GM03348 (cell line): ENCODE measurements around the gene CCDC182.
A peak's percentile ranks its signal among the peaks of the same experiment; 100 is the strongest.

ENCODE experiments used
- DNase-seq: peaks from one replicate; pipeline ENCODE4 v3.0.0; 2012; ENCODE audit warnings: low spot score

Gene CCDC182

DNA sequence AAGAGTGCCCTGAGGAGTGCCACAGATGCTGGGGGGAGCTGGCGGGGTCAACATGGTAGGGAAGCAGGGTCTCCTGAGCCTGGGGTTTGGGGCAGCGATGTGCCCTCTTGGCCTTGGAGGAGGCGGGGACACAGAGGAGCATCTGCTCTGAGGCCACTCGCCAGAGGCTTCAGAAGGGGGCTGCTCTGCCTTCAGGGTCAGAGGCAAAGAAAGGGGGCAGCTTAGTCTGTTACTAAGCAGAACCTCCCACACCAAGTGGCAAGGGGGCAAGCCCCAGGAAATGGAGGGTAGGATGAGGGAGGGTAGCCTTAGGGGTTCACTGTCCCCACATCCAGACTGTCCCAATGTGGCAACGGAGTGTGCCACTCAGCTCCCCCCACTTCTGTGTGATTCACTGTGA is 18.3 kb downstream of the CCDC182 start:
- DNase-seq: no peak

DNA sequence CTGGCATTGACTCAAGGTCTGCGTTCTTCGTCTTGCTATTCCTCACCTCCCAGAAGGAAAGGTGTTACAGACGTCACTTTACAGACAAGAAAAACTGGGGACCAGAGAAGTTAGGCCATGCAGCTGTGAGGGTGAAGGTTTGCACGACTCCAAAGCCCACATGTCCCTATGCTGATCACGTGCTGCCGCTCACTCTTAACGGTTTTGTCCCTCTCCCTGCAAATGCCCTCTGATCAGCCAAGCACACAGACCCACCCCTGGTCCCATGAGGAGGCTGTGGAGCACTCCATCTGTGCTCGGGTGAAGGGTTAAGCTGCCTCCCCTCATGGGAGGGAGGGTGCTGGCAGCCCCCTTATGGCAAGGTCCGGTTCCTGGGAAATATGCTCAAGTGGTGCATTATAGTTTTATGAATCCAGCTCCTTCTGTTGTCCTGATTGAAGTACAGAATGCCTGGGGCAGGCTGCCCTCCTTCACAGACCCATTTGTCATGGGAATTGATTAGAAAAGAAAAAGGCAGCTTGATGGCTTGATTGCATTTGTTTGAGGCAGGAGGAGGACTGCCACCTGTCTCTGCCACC is 18.8 kb downstream of the CCDC182 start:
- no peak for DNase-seq

DNA sequence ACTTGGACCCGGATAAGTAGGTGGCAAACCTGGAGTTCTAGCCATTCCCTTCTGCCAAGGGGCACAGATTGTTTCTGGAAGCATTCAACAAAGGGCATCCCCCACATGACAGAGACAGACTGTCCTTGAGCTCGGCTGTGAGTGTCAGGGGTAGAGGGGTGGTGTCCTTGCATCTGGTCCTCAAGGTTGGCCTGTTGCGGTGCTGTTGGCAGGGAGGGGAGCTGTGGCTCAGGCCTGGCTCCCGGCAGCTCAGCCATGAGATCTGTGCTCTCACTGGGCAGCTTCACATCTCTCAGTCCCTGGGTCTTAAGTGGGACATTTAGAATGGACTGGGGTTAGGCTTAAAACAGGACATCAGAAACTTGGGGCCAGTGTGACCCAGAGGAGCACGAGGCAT is 20.4 kb downstream of the CCDC182 start:
- DNase-seq: no peak

DNA sequence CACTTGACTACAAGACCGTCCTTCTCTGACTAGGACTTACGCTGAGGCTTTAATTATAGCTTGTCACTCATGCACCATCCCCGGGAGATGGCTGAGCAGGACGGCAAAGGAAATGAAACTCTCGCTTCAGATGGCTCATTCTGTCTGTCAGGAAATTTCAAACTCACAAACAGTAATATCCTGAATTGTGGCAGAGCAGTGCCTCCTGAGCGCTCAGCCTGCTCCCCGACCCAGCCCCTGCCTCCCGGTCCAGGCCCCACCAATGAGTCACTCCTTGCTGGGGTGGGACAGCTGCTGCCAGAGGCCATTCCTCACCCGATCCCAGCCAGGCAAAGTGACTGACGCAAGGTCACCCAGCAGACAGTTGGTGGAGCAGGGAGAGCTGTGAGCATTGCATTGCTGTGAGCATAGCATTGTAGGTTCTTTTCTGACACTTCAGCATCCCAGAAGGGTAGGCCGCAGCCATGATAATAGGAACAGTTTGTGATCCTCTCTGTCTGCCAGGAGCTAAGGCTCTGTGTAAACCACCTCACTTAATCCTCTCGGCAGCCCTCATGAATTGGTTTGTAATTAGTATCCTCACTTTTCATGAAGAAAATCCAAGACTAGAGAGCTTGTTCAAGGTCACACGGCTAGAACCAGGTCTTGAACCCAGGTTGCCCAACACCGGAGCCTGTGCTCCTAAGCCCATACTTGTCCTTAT is 20.9 kb downstream of the CCDC182 start:
- DNase-seq: no peak

DNA sequence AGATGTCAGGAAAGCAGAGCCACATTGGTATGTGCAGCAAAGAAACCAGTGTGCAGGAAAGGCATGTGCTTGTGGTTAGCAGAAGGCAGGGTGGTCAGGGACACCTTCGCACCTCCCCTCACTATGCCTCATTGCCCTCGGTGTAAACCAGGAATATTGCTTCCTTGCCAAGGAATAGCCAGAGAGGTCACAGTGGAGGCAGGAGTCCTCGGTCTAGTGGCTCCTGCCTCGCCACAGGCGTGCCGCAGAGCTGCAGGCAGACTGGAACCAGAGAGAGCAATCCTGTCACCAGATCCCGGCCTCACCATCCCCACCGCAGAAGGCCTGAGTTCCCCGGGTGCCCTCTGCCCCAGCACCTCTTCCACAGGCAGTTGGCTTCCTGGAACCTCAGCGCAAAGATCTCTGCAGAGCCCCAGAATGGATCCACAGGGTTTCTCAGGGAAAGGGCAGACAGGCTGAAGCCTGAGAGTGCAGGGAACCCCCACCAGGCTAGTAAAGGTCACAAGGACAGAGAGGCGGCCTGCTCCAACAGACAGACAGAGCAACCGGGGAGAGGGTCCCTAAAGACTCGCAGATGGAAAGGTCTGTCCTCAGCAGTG is 21.6 kb downstream of the CCDC182 start:
- DNase-seq: no peak

DNA sequence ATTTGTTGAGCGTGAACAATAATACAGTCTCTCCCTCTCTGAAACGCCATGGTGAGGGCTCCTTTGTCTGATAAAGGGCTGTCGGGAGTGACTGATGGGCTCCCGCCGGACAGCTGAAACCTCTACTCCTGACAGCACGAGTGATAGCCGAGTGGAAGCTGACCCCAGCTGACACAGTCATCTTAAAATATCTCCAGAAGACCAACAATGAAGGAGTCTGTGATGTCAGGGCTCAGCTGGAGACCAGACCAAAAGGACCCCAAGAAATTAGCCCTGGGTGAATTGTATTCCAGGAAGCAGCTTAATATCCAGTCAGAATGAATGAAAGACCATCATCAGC is 22.4 kb downstream of the CCDC182 start:
- no peak for DNase-seq

DNA sequence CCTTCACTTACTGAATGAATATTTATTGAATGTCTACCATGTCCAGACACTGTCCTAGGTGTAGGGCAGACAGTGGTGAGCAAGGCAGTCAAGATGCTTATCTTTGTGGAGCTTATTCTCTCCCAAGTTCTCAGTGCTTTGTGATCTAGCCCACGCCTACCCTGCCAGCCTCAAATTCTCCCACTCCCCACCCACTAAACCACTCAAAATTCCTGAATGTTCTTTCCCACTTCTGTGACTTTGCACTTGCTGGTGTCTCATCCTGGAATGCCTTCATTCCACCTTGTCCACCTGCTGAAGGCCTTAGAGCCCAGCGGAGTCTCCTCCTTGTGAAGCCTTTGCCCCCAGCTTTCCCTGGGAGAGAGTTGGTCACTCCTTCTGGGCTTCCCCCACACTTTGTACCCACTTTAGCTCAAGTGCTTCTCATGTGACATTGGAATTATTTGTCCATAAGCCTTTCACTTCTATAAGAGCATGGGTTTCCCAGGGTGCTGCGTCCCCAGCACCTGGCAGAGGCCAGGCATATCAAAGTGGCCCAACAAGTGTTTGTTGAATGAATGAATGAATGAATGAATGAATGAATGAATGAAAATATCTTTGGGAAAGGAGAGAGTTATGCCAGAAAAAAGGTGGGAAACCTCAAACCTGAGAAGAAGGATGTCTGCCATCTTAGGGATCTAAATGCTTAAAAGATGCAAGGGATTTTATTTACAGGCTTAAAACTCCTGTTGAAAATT is 23.0 kb downstream of the CCDC182 start:
- DNase-seq: no peak

DNA sequence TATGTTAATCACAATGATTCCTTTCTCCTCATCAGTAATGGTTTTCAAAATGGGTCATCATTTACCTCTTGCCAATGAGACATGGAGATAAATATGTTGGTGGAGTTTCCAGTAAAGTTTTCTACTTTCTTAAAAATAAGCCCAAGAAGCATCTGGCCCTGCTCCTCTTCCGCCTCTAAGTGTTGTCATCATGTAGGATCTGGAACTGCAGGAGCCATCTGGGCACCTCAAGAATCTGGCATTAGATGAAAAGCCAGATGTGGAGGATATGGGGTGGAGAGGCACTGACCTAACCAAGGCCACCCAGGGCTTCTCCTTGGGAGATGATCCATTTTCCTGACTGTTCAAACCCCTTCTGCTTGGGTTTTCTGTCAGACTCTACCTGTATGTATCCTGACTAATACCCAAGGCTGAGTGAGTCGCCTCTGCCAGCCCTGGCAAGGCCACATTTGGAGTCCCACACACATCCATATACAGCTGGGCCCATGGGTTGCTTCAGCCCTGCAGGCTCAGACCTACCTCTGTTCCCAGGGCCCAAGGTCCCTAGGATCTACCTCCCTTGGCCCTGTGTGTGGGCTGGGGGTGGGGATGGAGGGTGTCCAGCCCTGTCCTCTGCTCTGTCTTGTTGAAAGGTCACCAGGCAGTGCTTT is 24.6 kb downstream of the CCDC182 start:
- DNase-seq: no peak

DNA sequence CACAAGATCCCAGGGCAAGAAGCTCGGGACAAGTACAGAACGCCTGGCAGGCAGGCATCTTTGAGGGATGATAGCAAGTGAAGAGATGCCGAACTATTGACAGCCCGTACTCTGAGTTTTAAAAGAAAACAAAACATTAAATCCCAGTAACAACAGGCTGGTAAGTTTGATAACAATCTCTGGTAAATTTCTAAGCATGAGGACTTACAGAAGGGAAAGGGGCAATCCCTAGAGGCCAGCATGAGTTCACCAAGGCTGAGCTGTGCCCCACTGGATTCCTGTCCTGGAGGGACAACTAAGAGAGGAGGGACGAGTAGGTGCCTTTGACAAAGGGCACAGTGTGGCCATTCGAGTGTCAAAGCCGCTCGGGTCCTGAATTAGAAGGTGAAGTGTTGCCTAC is 26.2 kb downstream of the CCDC182 start:
- no peak for DNase-seq

DNA sequence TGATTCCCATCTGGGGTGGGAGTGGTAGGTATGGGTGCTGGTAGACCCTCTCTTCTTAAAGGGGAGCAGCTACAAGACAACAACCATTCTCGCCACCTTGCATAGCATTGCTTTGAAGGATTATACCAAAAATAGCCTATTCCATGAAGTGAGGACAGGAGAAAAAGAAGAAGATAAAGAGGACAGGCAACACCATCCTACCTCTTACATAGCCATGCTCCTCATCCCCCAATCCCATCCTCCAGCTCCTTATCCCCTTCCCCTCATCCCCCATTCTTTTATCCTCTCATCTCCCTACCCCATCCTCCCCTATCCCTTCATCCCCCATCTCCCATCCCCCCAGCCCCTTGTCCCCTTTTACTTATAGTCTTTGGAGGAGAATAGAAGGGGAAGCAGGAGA is 29.1 kb downstream of the CCDC182 start:
- DNase-seq: no peak

DNA sequence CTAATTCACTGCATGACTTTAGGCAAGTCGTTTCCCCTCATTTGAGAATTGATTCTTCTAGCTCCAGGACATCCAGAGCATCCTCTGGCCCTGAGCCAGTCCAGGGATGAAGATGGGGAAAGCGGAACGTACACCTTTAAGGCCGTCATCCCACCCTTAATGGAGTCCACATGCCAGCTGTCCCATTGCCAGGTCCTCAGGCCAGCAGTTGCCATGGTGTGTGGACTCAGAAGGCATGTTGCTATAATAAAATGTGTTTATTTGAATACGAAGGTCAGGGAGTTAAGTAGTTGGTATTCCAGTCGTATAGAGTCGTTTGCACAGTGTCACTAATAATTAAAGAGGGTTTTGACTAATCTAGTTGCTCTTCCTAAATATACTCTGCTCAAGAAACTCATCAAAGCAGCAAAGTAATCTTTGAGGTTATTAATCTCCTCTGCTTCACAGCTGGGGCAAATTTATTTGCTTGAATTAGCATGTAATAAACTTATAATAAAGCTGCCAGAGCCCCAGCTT is 30.4 kb downstream of the CCDC182 start:
- no peak for DNase-seq

DNA sequence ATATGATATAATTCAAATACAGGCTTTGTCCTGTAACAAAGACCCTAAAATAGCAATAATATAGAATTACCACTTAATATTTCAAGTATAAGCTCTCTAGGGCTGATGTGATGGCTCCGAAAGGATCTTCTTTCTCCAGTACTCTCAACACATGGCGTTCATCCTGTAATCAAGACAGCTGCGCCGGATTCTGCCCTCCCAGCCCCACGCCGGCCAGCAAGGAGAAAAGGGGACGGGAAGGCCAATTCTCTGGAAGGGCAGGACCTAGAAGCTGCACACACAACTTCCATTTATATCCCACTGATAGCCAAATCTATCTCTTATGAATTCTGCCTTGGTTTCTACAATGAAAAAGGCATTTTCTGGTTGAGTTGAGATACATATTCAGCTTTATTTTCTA is 32.0 kb downstream of the CCDC182 start:
- no peak for DNase-seq

DNA sequence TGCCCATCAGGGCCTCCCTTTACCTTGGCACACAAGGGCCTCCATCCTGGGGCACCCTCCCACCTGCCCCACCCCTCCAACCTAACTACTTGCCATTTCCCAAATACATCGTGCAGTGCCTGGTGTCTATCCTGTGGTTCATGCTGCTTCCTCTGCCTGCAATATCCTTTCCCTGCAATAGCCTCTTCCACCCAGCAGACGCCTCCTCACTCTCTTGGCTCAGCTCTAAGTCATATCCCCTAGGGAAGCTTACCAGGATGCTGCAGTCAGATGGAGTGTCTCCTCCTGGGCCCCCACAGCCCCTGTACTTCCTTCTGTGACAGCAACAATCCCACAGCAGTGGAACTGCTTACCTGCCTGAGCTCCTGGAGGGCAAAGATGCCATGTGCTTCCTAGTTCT is 36.7 kb downstream of the CCDC182 start:
- DNase-seq: no peak

DNA sequence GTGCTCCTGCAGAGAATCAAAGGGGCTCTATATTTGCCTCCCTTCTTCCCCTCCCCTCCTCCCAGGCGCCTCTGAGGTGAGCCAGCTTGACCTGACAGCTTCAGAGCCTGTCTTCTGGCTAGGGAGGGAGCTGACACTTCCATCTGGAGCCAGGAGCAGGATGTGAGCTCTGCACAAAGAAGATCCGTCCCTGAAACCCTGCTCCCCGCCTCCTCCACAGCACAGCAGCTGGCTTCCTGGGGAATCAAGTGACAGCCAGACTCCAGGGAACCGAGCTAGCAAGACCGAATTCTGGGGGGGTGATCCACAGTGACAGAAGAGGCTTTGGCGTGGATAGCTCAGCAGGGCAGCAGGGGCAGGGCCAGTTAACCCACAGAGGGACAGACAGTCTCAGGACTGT is 37.2 kb downstream of the CCDC182 start:
- peak; percentile 27 for DNase-seq

DNA sequence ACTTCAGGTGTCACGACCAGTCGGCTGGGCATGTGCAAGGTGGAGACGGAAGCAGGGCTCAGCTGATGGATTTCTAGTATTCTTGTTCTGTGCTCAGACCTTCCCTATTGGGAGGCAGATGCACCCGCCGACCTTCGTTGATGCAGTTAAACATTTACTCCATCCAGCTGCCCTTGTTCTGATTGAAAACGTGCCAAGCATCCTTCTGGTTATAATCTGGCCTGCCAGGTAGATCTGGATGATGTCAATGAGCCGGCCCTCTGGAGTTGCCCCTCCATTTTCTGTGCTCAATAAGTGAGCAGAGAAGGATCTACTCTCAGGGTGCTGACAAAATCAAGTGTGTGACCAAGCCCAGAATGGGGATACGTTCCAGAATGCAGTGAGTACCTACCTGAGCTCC is 38.3 kb downstream of the CCDC182 start:
- no peak for DNase-seq

DNA sequence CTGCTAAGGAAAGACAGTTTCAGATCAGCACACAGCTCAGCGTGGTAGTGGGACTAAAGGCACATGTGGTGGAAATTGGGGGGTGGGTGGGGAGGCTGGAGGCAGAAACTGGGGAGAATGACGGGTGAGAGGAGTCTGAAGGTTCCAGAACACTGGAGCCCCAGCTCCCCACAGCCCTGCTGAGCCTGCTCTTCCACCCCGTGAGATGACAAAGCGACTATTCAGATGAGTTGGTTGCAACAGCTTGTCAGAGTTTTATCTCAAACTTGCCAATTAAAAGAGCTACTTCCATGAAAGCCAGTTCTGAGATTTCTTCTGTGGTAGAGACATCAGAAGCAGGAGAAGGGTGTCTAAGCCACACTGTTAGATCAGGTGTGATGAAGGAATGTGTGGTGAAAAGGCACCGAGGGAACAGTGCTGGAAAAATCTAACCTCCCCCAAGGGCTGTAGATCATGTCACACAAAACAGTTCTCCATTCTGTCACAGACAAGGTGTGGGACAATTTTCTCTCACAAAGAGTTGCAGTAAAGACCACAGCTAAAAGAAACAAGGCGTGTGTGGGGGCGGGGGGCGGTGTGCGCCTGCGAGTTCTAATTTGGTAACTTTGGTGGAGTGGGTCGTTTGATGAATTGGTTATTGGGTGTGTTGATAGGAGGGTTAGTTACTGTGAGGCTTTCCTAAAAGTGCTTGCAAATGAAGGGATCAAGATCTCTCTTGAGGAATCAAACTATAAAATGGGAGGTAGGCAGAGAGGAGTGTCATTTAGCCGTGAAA is 39.0 kb downstream of the CCDC182 start:
- no peak for DNase-seq

DNA sequence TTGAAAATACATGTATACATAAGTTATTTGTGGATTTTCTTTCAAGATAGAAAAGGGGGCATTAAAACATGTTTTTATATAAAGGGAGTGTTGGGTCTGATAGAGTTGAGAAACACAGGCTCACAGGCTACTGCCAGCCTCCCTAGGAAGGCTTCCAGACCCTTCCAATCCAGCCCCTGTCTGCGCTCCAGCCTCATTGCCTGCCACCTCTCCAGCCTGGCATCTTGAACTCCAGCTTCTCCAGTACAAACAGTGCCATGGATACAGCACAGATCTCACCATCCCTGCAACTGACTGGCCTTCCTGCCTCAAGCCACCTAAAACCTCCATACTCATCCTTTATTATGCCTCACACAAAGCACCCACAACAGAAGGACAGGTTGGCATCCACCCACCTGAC is 40.7 kb downstream of the CCDC182 start:
- no peak for DNase-seq

DNA sequence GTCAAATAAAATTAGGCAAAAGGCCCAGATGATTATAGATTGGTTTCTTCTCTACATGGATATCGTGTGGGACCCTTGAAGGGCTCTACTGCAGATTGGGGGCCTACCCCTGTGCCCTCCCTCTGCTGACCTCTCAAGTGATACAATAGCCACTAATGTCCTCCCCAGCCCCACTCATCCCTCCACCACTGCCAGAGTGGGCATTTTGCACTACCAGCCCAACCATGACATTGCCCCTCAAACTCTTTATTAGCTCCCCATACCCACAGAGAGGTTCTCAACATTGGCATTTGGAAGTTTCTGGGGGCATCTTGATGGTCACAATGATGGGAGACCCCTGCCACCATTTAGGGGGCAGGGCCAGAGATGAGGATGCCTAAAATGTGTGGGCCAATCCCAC is 41.8 kb downstream of the CCDC182 start:
- DNase-seq: no peak

DNA sequence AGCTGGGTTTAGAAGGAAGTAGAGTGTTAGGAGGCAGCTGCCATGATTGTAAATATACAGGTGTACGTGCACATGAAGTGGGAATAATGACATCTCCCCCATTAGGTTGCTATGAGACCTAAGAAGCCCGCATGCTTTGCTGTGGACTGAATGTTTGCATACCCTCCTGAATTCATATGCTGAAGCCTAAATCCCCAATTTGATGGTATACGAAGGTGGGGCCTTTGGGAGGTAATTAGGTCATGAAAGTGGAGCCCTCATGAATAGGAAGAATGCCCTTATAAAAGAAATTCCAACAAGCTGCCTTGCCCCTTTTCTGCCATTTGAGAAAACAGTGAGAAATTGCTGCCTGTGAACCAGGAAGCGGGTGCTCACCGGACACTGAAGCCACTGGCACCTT is 44.0 kb downstream of the CCDC182 start:
- no peak for DNase-seq

DNA sequence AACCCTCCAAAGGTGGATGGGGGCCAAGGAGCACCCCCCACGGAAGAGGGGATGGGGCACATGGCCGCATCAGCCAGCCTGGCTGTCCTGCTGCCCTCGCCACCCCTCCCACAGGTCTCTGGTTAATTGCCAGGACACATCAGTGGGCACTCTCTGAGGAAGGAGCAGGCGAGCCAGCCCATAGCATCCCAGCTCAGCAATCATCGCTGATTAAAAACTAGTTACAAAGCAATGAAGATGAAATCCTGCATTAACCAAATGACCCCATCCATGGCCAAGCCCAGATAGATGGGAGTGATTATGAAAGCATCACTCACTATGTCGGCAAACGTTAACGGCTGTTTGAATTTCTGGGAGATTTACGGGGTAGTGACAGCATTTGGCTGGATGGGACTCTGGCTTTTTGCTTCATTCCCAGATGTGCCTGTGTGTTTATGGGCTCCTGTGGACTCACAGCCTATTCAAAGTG is 45.3 kb downstream of the CCDC182 start:
- no peak for DNase-seq

DNA sequence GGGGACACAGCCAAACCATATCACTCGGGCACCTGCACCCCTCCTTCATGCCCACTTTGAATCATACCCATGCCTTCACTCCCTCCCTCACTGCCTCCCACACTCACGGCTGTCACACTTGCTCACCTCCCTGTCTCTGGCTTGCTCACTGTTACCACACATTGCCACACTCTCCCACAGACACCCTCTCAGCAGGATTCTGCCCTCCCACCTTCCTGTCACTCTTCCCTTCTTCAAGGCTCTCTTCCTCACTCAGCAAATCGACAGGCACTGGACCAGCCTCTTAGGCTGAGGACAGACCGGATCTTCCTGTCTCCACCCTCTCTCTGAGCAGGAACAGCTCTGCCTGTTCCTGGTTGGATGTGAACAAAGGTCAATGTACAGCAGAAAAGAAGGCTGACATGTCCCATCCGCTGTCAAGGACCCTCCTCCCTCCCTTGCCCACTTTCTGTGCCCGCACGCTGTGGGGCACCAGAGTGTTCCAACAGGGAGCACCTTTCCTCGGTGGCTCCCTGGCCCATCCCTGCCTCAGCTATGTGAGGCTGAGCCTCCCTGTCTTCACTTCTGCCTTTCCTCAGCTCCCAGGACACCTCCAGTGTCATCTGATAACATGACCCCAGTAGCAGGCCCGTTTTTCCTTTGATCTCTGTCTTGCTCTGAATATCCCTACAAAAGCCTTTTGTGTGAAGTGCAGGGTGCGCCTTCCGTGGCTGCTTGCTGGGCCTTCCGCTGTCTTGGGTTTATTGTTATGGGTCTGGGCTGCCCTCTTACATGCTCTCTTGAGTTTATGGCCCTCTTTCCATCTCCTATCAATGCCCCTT is 47.0 kb downstream of the CCDC182 start:
- no peak for DNase-seq
